A673 (cell line): ENCODE measurements around the gene HYI. TPM values are rescaled to one million over a fixed set of nuclear protein-coding genes. Genes with fewer than 3 reads are reported as not detected.
"Not testable (repeated sequence)": the region's sequence is repeated elsewhere in the genome, so short reads cannot be mapped to it uniquely, and the experiment has no call there.

Experiments
- BruUV-seq: library from RNA; stranded (reverse); fragments of 400-500 nt; replicated peaks from 2 replicates; lab custom pipeline; 2021; lab: Mats Ljungman, UMichigan
- CTCF ChIA-PET: fragments of 300-600 bp; sonication (Branson Sonifier 250); formaldehyde crosslinking; loops from one replicate; lab custom pipeline; 2022; ENCODE audit warnings: antibody characterized with exemption; lab: Charles Lee
- POLR2A ChIA-PET: fragments of 300-600 bp; sonication (Branson Sonifier 250); formaldehyde crosslinking; loops from one replicate; lab custom pipeline; 2022; ENCODE audit warnings: antibody characterized with exemption; ENCODE audit not compliant: low non-redundant PET; lab: Charles Lee
- DNase-seq: peaks from one replicate; pipeline ENCODE4 v3.0.0-alpha.2; 2015; ENCODE audit warnings: low spot score
- H3K27ac ChIP-seq: fragments of 200-600 bp; sonication (generic); 2 replicates; pipeline ENCODE4 v1.5.1; 2016; ENCODE audit warnings: mixed run types, low read depth, mild to moderate bottlenecking, mixed read lengths, antibody characterized with exemption, low read length; ENCODE audit not compliant: poor library complexity, severe bottlenecking
- H3K27me3 ChIP-seq: fragments of 200-600 bp; sonication (generic); replicated peaks from 2 replicates; pipeline ENCODE4 v1.6.1; 2017; ENCODE audit warnings: mixed run types, low read depth, mild to moderate bottlenecking, mixed read lengths, antibody characterized with exemption, low read length; ENCODE audit not compliant: insufficient read depth, poor library complexity
- H3K36me3 ChIP-seq: fragments of 200-600 bp; sonication (generic); 2 replicates; pipeline ENCODE4 v1.6.1; 2016; ENCODE audit warnings: mixed run types, mild to moderate bottlenecking, mixed read lengths, antibody characterized with exemption, low read length; ENCODE audit not compliant: insufficient read depth, poor library complexity, severe bottlenecking
- H3K4me1 ChIP-seq: fragments of 200-600 bp; sonication (generic); 2 replicates; pipeline ENCODE4 v1.6.1; 2017; ENCODE audit warnings: mixed run types, mild to moderate bottlenecking, mixed read lengths, antibody characterized with exemption, low read length; ENCODE audit not compliant: insufficient read depth, poor library complexity, severe bottlenecking
- H3K4me3 ChIP-seq: fragments of 200-600 bp; sonication (generic); 2 replicates; pipeline ENCODE4 v1.5.1; 2016; ENCODE audit warnings: low read depth, mixed run types, mild to moderate bottlenecking, mixed read lengths, low read length; ENCODE audit not compliant: poor library complexity, severe bottlenecking
- H3K9me3 ChIP-seq: fragments of 200-600 bp; sonication (generic); 2 replicates; pipeline ENCODE4 v1.6.1; 2016; ENCODE audit warnings: mixed run types, low read depth, mild to moderate bottlenecking, mixed read lengths, antibody characterized with exemption, low read length; ENCODE audit not compliant: poor library complexity, severe bottlenecking
- EZH2 ChIP-seq: fragments of 200-600 bp; sonication (generic); IDR thresholded peaks from 2 replicates; pipeline ENCODE4 v1.6.1; 2017; ENCODE audit warnings: borderline replicate concordance, low read depth, mild to moderate bottlenecking, mixed read lengths, antibody characterized with exemption, low read length; ENCODE audit not compliant: poor library complexity, severe bottlenecking
- intact Hi-C: fragments of 100-400 bp; cut with micrococcal nuclease; formaldehyde crosslinking; loops from one replicate; pipeline ENCODE4 v1.10.0; 2022; ENCODE audit not compliant: unreplicated experiment
- total RNA-seq: library from RNA; stranded (reverse); gene quantifications from 2 replicates; pipeline ENCODE4 v1.2.3, GENCODE V29; 2021
- TF ChIP-seq, protein P1 (sequence below): fragments of 300-800, 200-600 bp; sonication (generic); conservative IDR thresholded peaks from 2 replicates; pipeline ENCODE4 v1.5.1; 2017; ENCODE audit warnings: low read depth, mild to moderate bottlenecking, antibody characterized with exemption, low read length, moderate library complexity, mixed read lengths

Gene HYI
- total RNA-seq, 1 experiment from 2014 or later: 14.8 TPM

DNA sequence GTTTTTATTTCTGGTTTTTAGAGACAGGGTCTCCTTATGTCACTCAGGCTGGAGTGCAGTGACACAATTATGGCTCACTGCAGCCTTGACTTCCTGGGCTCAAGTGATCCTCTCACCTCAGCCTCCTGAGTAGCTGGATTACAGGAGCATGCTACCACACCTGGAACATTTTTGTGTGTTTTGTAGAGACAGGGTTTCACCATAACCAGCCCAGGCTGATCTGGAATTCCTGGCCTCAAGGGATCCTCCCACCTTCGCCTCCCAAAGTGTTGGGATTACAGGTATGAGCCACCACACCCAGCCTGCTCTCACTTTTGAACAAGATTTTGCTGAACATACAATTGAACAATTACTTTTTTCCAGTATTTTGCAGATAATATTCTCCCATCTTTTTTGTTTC, 24.0 kb upstream of the HYI start:
- CTCF ChIA-PET: no interaction called here
- intact Hi-C loops: no loop called here
- BruUV-seq: no TSS peak

DNA sequence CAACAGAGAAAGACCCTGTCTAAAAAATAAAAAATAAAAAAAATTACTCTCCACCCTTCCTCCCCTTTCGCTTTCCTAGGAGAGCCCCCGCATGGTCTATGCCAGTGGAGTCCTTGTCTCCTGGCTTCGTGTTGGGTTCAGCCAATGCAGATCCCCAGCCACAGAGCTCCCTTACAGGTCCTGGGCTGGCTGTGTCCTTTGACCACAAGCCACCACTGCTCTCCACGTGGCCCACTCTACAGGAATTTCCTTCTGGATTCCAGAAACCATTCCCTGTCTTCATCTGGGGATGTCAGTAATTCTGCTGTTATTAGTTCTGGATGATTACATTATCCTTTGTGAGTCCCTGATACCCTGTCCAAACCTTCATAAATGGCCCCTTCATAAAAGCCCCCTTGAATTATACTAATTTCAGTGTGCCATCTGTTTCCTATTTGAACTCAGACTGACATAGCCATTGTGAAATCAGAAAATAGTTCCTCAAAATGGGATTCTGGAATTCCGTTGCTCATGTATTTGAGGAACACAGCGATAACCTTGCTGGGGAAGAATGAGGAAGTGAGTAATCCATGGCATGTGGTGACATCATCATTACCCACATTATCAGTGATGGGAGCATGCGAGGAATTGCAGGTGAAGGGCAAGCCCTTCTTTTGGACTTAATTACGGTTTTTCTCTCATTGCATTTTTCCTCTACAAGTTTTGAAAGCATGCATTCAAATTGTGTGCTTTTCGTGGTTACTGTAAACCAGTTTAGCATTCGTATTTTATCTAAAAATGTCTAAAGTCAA, 22.1 kb upstream of the HYI start:
- POLR2A ChIA-PET, H3K9me3 ChIP-seq, H3K4me3 ChIP-seq, H3K36me3 ChIP-seq, BruUV-seq, H3K27me3 ChIP-seq, intact Hi-C loops, H3K4me1 ChIP-seq, H3K27ac ChIP-seq, CTCF ChIA-PET, DNase-seq: not testable (repeated sequence)

More for the DNA sequence above, 24.0 kb upstream of the HYI start:
- no peak for DNase-seq
- Histone ChIP-seq H3K4me3 (no peak overlapping the region), H3K36me3 (no peaks in the 10 kb centered on the region), H3K27me3 (no peaks in the 10 kb centered on the region), H3K27ac (no peak overlapping the region), H3K9me3 (no peaks in the 10 kb centered on the region), H3K4me1 (no peaks in the 10 kb centered on the region)
- POLR2A ChIA-PET: no interaction called here
- no peak for TF ChIP-seq EZH2
- TF ChIP-seq, protein P1, sequence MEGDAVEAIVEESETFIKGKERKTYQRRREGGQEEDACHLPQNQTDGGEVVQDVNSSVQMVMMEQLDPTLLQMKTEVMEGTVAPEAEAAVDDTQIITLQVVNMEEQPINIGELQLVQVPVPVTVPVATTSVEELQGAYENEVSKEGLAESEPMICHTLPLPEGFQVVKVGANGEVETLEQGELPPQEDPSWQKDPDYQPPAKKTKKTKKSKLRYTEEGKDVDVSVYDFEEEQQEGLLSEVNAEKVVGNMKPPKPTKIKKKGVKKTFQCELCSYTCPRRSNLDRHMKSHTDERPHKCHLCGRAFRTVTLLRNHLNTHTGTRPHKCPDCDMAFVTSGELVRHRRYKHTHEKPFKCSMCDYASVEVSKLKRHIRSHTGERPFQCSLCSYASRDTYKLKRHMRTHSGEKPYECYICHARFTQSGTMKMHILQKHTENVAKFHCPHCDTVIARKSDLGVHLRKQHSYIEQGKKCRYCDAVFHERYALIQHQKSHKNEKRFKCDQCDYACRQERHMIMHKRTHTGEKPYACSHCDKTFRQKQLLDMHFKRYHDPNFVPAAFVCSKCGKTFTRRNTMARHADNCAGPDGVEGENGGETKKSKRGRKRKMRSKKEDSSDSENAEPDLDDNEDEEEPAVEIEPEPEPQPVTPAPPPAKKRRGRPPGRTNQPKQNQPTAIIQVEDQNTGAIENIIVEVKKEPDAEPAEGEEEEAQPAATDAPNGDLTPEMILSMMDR: no peak

DNA sequence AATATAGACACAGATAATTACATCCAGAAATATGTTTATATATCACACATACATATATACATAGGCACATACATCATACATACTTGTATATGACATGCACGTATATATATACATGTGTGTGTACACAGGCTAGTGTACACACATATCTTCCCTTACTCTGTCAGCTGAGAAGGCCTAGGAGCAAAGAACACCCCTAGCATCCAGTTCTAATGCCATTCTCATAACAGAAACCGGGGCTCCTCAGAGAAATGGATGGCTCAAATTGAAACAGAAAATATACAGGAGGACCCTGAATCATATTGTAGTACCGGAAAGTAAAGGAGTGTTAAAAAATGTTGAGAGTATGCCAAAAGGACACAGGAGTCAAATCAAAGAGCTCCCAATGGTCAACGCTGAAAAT, 19.7 kb upstream of the HYI start:
- ChIA-PET POLR2A (no interaction called here), CTCF (no interaction called here)
- intact Hi-C loops: no loop called here
- no peaks in the 10 kb centered on the region for H3K9me3 ChIP-seq
- H3K4me3 ChIP-seq: no peak overlapping the region
- H3K4me1 ChIP-seq: no peaks in the 10 kb centered on the region
- BruUV-seq: no TSS peak
- DNase-seq: no peak
- H3K27me3 ChIP-seq: no peaks in the 10 kb centered on the region
- no peak overlapping the region for H3K27ac ChIP-seq
- no peaks in the 10 kb centered on the region for H3K36me3 ChIP-seq
- TF ChIP-seq EZH2: no peak
- TF ChIP-seq, protein P1: no peak

DNA sequence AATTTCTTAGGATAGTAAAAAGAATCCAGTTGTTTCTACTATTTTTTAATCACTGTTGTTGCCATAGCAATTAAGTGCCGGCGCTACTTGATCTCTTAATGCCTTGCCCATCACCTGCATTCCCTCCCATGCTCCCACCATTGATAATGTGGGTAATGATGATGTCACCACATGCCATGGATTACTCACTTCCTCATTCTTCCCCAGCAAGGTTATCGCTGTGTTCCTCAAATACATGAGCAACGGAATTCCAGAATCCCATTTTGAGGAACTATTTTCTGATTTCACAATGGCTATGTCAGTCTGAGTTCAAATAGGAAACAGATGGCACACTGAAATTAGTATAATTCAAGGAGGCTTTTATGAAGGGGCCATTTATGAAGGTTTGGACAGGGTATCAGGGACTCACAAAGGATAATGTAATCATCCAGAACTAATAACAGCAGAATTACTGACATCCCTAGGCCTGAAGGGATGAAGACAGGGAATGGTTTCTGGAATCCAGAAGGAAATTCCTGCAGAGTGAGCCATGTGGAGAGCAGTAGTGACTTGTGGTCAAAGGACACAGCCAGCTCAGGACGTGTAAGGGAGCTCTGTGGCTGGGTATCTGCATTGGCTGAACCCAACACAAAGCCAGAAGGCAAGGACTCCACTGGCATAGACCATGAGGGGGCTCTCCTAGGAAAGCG, 18.9 kb upstream of the HYI start:
- CTCF ChIA-PET, intact Hi-C loops, H3K4me1 ChIP-seq, POLR2A ChIA-PET, BruUV-seq, H3K9me3 ChIP-seq, H3K4me3 ChIP-seq, H3K27ac ChIP-seq, H3K27me3 ChIP-seq, DNase-seq, H3K36me3 ChIP-seq: not testable (repeated sequence)
